CD8-positive, alpha-beta memory T cell (primary cell): ENCODE results near the gene ARHGEF40. TPM values are rescaled to one million over a fixed set of nuclear protein-coding genes. Genes with fewer than 3 reads are reported as not detected.
A peak's percentile ranks its signal among the peaks of the same experiment; 100 is the strongest.

ENCODE experiments used
- CTCF ChIA-PET: fragments of 350-600 bp; sonication (Branson Sonifier 250); formaldehyde crosslinking; loops from one replicate; lab custom pipeline; 2021; ENCODE audit warnings: antibody characterized with exemption; lab: Charles Lee
- POLR2A ChIA-PET: fragments of 350-600 bp; sonication (Branson Sonifier 250); formaldehyde crosslinking; loops from one replicate; lab custom pipeline; 2021; ENCODE audit warnings: antibody characterized with exemption; lab: Charles Lee
- DNase-seq, 5 donors: peaks; one replicate each; pipeline versions ENCODE4 v3.0.0 to v3.0.0-alpha.2; 2020 to 2022; ENCODE audit warnings: mixed read lengths in 1 of 5
- H3K27ac ChIP-seq: one replicate; pipeline ENCODE4 v1.7.0; 2013; ENCODE audit warnings: low read depth, mild to moderate bottlenecking, low read length, moderate library complexity
- H3K27me3 ChIP-seq: 2 replicates; pipeline ENCODE4 v1.7.0; 2013; ENCODE audit warnings: low read length, mild to moderate bottlenecking; ENCODE audit not compliant: insufficient read depth, poor library complexity, severe bottlenecking
- H3K36me3 ChIP-seq: 2 replicates; pipeline ENCODE4 v1.7.0; 2013; ENCODE audit warnings: mild to moderate bottlenecking, low read length, moderate library complexity; ENCODE audit not compliant: insufficient read depth
- H3K4me1 ChIP-seq: 2 replicates; pipeline ENCODE4 v1.7.0; 2013; ENCODE audit warnings: mild to moderate bottlenecking, low read length, moderate library complexity; ENCODE audit not compliant: insufficient read depth
- H3K4me3 ChIP-seq: 2 replicates; pipeline ENCODE4 v1.7.0; 2013; ENCODE audit warnings: mild to moderate bottlenecking, low read length
- H3K9me3 ChIP-seq: 2 replicates; pipeline ENCODE4 v1.7.0; 2013; ENCODE audit warnings: mild to moderate bottlenecking, low read length
- H3K27ac Mint-ChIP-seq, 8 donors: one replicate each; pipeline ENCODE4 v1.8.0; 2020 to 2021; ENCODE audit warnings: mixed read lengths in 8 of 8, mild to moderate bottlenecking in 6 of 8, inconsistent platforms in 3 of 8, moderate library complexity in 3 of 8
- H3K27me3 Mint-ChIP-seq, 2 donors: one replicate each; pipeline ENCODE4 v1.8.0; 2020 to 2021; ENCODE audit warnings: mixed read lengths in 2 of 2, mild to moderate bottlenecking in 1 of 2, moderate library complexity in 1 of 2
- H3K36me3 Mint-ChIP-seq, 3 donors: one replicate each; pipeline ENCODE4 v1.8.0; 2020 to 2021; ENCODE audit warnings: mixed read lengths in 3 of 3, inconsistent platforms in 1 of 3, mild to moderate bottlenecking in 1 of 3
- H3K4me1 Mint-ChIP-seq, 3 donors: one replicate each; pipeline ENCODE4 v1.8.0; 2020 to 2021; ENCODE audit warnings: mixed read lengths in 3 of 3, inconsistent platforms in 1 of 3, mild to moderate bottlenecking in 1 of 3
- H3K4me3 Mint-ChIP-seq, 7 donors: one replicate each; pipeline ENCODE4 v1.8.0; 2020 to 2021; ENCODE audit warnings: mixed read lengths in 7 of 7, mild to moderate bottlenecking in 6 of 7, moderate library complexity in 4 of 7, inconsistent platforms in 2 of 7
- H3K9me3 Mint-ChIP-seq, 5 donors: one replicate each; pipeline ENCODE4 v1.8.0; 2020 to 2022; ENCODE audit warnings: mixed read lengths in 5 of 5, mild to moderate bottlenecking in 3 of 5, moderate library complexity in 2 of 5, inconsistent platforms in 1 of 5
- polyA plus RNA-seq: library from polyadenylated mRNA; unstranded; fragments of 300-500 nt; fragmentation: Illumina TruSeq; gene quantifications from one replicate; pipeline ENCODE4 v1.2.3, GENCODE V29; 2021
- total RNA-seq, 2 experiments: library from RNA; stranded (reverse); gene quantifications; one replicate each; pipeline ENCODE4 v1.2.3, GENCODE V29; 2021

The ARHGEF40 gene
- total RNA-seq (under 1 TPM; 0.16 to 0.39 TPM), polyA plus RNA-seq (0.40 TPM)

- Mint-ChIP-seq H3K27me3 (peaks cover 59 to 75% of the 10 kb centered on the region in 2 donors), H3K4me3 (peak within 1 kb of the TSS; percentile 81 to 92 (median 86)), H3K27ac (peak within 1 kb of the TSS in 7 of 8 donors; percentile 56 to 95 (median 88)), H3K36me3 (peaks cover 0 to 1% (median 0%) of the 10 kb centered on the region in 3 donors), H3K9me3 (no peaks in the 10 kb centered on the region), H3K4me1 (peaks cover 23 to 40% (median 29%) of the 10 kb centered on the region in 3 donors)
- H3K27me3 ChIP-seq = peaks cover 61% of the 10 kb centered on the region
- H3K36me3 ChIP-seq = no peaks in the 10 kb centered on the region
- ChIA-PET CTCF (interaction anchor here (0.7 to 4.0 kb wide), 6 partner anchors 9 to 55 kb away, joined by 3 to 47 read pairs (median 15); no protein-coding TSS in a partner anchor), POLR2A (interaction anchor here (0.6 to 2.0 kb wide), 5 partner anchors 17 to 190 kb away, joined by 3 to 10 read pairs (median 5); partner anchors contain the start of gene NDRG2)
- no peaks in the 10 kb centered on the region for H3K9me3 ChIP-seq
- no peak for DNase-seq
- H3K4me1 ChIP-seq = peaks cover 36% of the 10 kb centered on the region
- H3K27ac ChIP-seq = peak within 1 kb of the TSS; percentile 31
- peak within 1 kb of the TSS; percentile 60 for H3K4me3 ChIP-seq
Measured at GRCh38 chr14:21070083-21070609, at the start of gene ARHGEF40. ARHGEF40 (plus strand) TSS chr14:21070304; CDS start chr14:21070397, 93 bp downstream.

- H3K4me1 ChIP-seq = peaks cover 13% of the 10 kb centered on the region
- peaks cover 0 to 45% (median 8%) of the 10 kb centered on the region in 3 donors for H3K36me3 Mint-ChIP-seq
- H3K27me3 Mint-ChIP-seq = peaks cover 0 to 15% of the 10 kb centered on the region in 2 donors
- H3K4me3 Mint-ChIP-seq = peak overlapping the region in 1 of 7 donors; percentile 19
- no peaks in the 10 kb centered on the region for H3K9me3 ChIP-seq
- H3K27me3 ChIP-seq = no peaks in the 10 kb centered on the region
- peaks cover 20 to 24% (median 23%) of the 10 kb centered on the region in 3 donors for H3K4me1 Mint-ChIP-seq
- POLR2A ChIA-PET = no interaction called here
- no peaks in the 10 kb centered on the region for H3K9me3 Mint-ChIP-seq
- H3K27ac Mint-ChIP-seq = peak overlapping the region in 1 of 8 donors; percentile 17
- no peak overlapping the region for H3K27ac ChIP-seq
- DNase-seq = no peak
- no peaks in the 10 kb centered on the region for H3K36me3 ChIP-seq
- H3K4me3 ChIP-seq = no peak overlapping the region
- CTCF ChIA-PET = interaction anchor here (1.3 to 12.0 kb wide), 3 partner anchors 20 to 84 kb away, joined by 11 to 201 read pairs (median 152); partner anchors contain the start of genes TMEM253 and ZNF219
Measured at GRCh38 chr14:21020977-21021545, 49.0 kb upstream of the ARHGEF40 start.

- DNase-seq = no peak
- Histone ChIP-seq H3K4me3 (no peak overlapping the region), H3K36me3 (no peaks in the 10 kb centered on the region), H3K9me3 (no peaks in the 10 kb centered on the region), H3K27ac (no peak overlapping the region), H3K4me1 (peaks cover 13% of the 10 kb centered on the region), H3K27me3 (no peaks in the 10 kb centered on the region)
- ChIA-PET POLR2A (no interaction called here), CTCF (interaction anchor here (0.9 to 2.7 kb wide), 3 partner anchors 8 to 70 kb away, joined by 3 to 17 read pairs (median 12); no protein-coding TSS in a partner anchor)
- peak overlapping the region in 2 of 8 donors; percentile 12 to 76 for H3K27ac Mint-ChIP-seq
- H3K4me3 Mint-ChIP-seq = peak overlapping the region; percentile 3 to 85 (median 57)
- H3K36me3 Mint-ChIP-seq = peaks cover 0 to 38% (median 6%) of the 10 kb centered on the region in 3 donors
- H3K9me3 Mint-ChIP-seq = no peaks in the 10 kb centered on the region
- H3K27me3 Mint-ChIP-seq = peaks cover 0 to 14% of the 10 kb centered on the region in 2 donors
- H3K4me1 Mint-ChIP-seq = peaks cover 20 to 24% (median 23%) of the 10 kb centered on the region in 3 donors
Measured at GRCh38 chr14:21022686-21023085, 47.4 kb upstream of the ARHGEF40 start.

- Histone ChIP-seq H3K4me3 (no peak overlapping the region), H3K36me3 (no peaks in the 10 kb centered on the region), H3K9me3 (no peaks in the 10 kb centered on the region), H3K27ac (no peak overlapping the region), H3K27me3 (no peaks in the 10 kb centered on the region), H3K4me1 (peaks cover 13% of the 10 kb centered on the region)
- Mint-ChIP-seq H3K9me3 (no peaks in the 10 kb centered on the region), H3K4me3 (peak overlapping the region; percentile 5 to 95 (median 85)), H3K4me1 (peaks cover 20 to 24% (median 23%) of the 10 kb centered on the region in 3 donors), H3K27me3 (peaks cover 0 to 14% of the 10 kb centered on the region in 2 donors), H3K27ac (peak overlapping the region in 3 of 8 donors; percentile 12 to 31 (median 17)), H3K36me3 (peaks cover 0 to 34% (median 6%) of the 10 kb centered on the region in 3 donors)
- DNase-seq = no peak
- POLR2A ChIA-PET = interaction anchor here (0.6 kb wide), 1 partner anchor 32 kb away, joined by 3 read pairs; no protein-coding TSS in a partner anchor
- CTCF ChIA-PET = interaction anchor here (1.3 to 2.7 kb wide), 3 partner anchors 8 to 48 kb away, joined by 3 to 17 read pairs (median 12); partner anchors contain the start of gene ARHGEF40
Measured at GRCh38 chr14:21023174-21023573, 46.9 kb upstream of the ARHGEF40 start.

- Mint-ChIP-seq H3K4me3 (peak overlapping the region; percentile 70 to 95 (median 87)), H3K4me1 (peaks cover 20 to 24% (median 23%) of the 10 kb centered on the region in 3 donors), H3K27me3 (peaks cover 0 to 14% of the 10 kb centered on the region in 2 donors), H3K36me3 (peaks cover 0 to 26% (median 6%) of the 10 kb centered on the region in 3 donors), H3K27ac (peak overlapping the region in 7 of 8 donors; percentile 5 to 96 (median 85)), H3K9me3 (no peaks in the 10 kb centered on the region)
- Histone ChIP-seq H3K36me3 (no peaks in the 10 kb centered on the region), H3K9me3 (no peaks in the 10 kb centered on the region), H3K27ac (peak overlapping the region; percentile 67), H3K27me3 (no peaks in the 10 kb centered on the region), H3K4me3 (peak overlapping the region; percentile 71), H3K4me1 (peaks cover 13% of the 10 kb centered on the region)
- ChIA-PET CTCF (interaction anchor here (0.6 to 2.7 kb wide), 4 partner anchors 9 to 79 kb away, joined by 3 to 17 read pairs (median 8); partner anchors contain the start of gene ARHGEF40), POLR2A (interaction anchor here (0.6 to 1.4 kb wide), 3 partner anchors 33 to 80 kb away, joined by 3 to 4 read pairs (median 3); no protein-coding TSS in a partner anchor)
- DNase-seq = peak in 1 of 5 donors; percentile 17
Measured at GRCh38 chr14:21023817-21024584, 46.1 kb upstream of the ARHGEF40 start.

- Mint-ChIP-seq H3K4me1 (peaks cover 20 to 24% (median 23%) of the 10 kb centered on the region in 3 donors), H3K27ac (peak within 1 kb of the TSS in 7 of 8 donors; percentile 51 to 96 (median 85)), H3K27me3 (peaks cover 0 to 14% of the 10 kb centered on the region in 2 donors), H3K9me3 (no peaks in the 10 kb centered on the region), H3K4me3 (peak within 1 kb of the TSS; percentile 82 to 95 (median 92)), H3K36me3 (peaks cover 0 to 19% (median 2%) of the 10 kb centered on the region in 3 donors)
- CTCF ChIA-PET = interaction anchor here (1.3 to 2.7 kb wide), 3 partner anchors 10 to 46 kb away, joined by 3 to 17 read pairs (median 12); partner anchors contain the start of gene ARHGEF40
- Histone ChIP-seq H3K9me3 (no peaks in the 10 kb centered on the region), H3K27me3 (no peaks in the 10 kb centered on the region), H3K4me1 (peaks cover 13% of the 10 kb centered on the region), H3K36me3 (no peaks in the 10 kb centered on the region), H3K4me3 (peak within 1 kb of the TSS; percentile 71), H3K27ac (peak within 1 kb of the TSS; percentile 67)
- DNase-seq = peak; percentile 66 to 86 (median 74)
- POLR2A ChIA-PET = interaction anchor here (1.4 kb wide), 2 partner anchors 46 to 79 kb away, joined by 3 to 4 read pairs; no protein-coding TSS in a partner anchor
Measured at GRCh38 chr14:21024585-21025370, 45.3 kb upstream of the ARHGEF40 start, which contains the start of gene NDRG2. NDRG2 (minus strand) TSS chr14:21025061; CDS start chr14:21023315, 1,746 bp downstream.
